K562 (cell line): ENCODE data around the gene MPIG6B. TPM values are rescaled to one million over a fixed set of nuclear protein-coding genes. Genes with fewer than 3 reads are reported as not detected.
A peak's percentile ranks its signal among the peaks of the same experiment; 100 is the strongest.

Source experiments
- BRD4 ChIP-seq: fragments of 200-600 bp; sonication (generic); IDR thresholded peaks from 2 replicates; pipeline ENCODE4 v1.6.1; 2017; ENCODE audit warnings: inconsistent platforms
- DPF2 ChIP-seq: fragments of 450-650 bp; IDR thresholded peaks from 2 replicates; pipeline ENCODE4 v1.6.1; 2016
- FOSL1 ChIP-seq: fragments of 200-800 bp; sonication (Bioruptor generic); conservative IDR thresholded peaks from 2 replicates; pipeline ENCODE4 v1.6.1; 2016; ENCODE audit warnings: missing genetic modification characterization, missing compliant biosample characterization
- FUS ChIP-seq: fragments of 200-400 bp; formaldehyde crosslinking; optimal IDR thresholded peaks from 2 replicates; pipeline ENCODE3; 2017; ENCODE audit warnings: low read depth, low read length
- GTF2E2 ChIP-seq: fragments of 200-800 bp; sonication (Bioruptor generic); IDR thresholded peaks from 2 replicates; pipeline ENCODE4 v1.6.1; 2016; ENCODE audit warnings: missing genetic modification characterization, missing compliant biosample characterization
- HLTF ChIP-seq: fragments of 450-650 bp; IDR thresholded peaks from 2 replicates; pipeline ENCODE4 v1.6.1; 2016
- MED1 ChIP-seq: sonication (generic); formaldehyde crosslinking; IDR thresholded peaks from 2 replicates; pipeline ENCODE4 v1.8.1; 2023; ENCODE audit warnings: missing genetic modification reagents, borderline replicate concordance
- MTA3 ChIP-seq: fragments of 450-650 bp; formaldehyde crosslinking; IDR thresholded peaks from 2 replicates; pipeline ENCODE4 v1.6.1; 2017; ENCODE audit warnings: mild to moderate bottlenecking, borderline replicate concordance
- NFIX ChIP-seq: fragments of 250-450 bp; sonication (Bioruptor Pico); IDR thresholded peaks from 2 replicates; pipeline ENCODE4 v1.4.0; 2020; ENCODE audit warnings: low read depth, mild to moderate bottlenecking, moderate library complexity
- NRF1 ChIP-seq, 2 experiments: fragments of 450-650 bp; IDR thresholded peaks in 1 of 2; conservative IDR thresholded peaks in 1 of 2; 2 replicates each; pipeline ENCODE4 v1.6.1; 2014; ENCODE audit warnings: mild to moderate bottlenecking in 2 of 2
- PPARD ChIP-seq: fragments of 250-450 bp; sonication (Bioruptor Pico); IDR thresholded peaks from 2 replicates; pipeline ENCODE4 v1.8.0; 2022; ENCODE audit warnings: inconsistent platforms, mild to moderate bottlenecking, moderate library complexity
- PTBP1 ChIP-seq: fragments of 200-400 bp; formaldehyde crosslinking; IDR thresholded peaks from 2 replicates; pipeline ENCODE4 v1.6.1; 2017; ENCODE audit warnings: low read depth, low read length
- PURB ChIP-seq: sonication (generic); formaldehyde crosslinking; IDR thresholded peaks from 2 replicates; pipeline ENCODE4 v1.9.0; 2021; ENCODE audit warnings: low read depth, mild to moderate bottlenecking, missing genetic modification reagents
- SFPQ ChIP-seq: fragments of 200-400 bp; formaldehyde crosslinking; IDR thresholded peaks from 2 replicates; pipeline ENCODE4 v1.6.1; 2017; ENCODE audit warnings: mild to moderate bottlenecking, low read depth, low read length, moderate library complexity
- SMARCC2 ChIP-seq: fragments of 450-650 bp; IDR thresholded peaks from 2 replicates; pipeline ENCODE4 v1.6.1; 2017; ENCODE audit warnings: antibody characterized with exemption, moderate library complexity, mild to moderate bottlenecking, low read depth
- XRCC4 ChIP-seq: IDR thresholded peaks from one replicate; pipeline ENCODE4 v1.6.1; 2011; ENCODE audit not compliant: insufficient read depth, insufficient read length; ENCODE audit errors: extremely low read depth
- ZNF143 ChIP-seq: sonication (generic); formaldehyde crosslinking; IDR thresholded peaks from 2 replicates; pipeline ENCODE4 v1.9.0; 2022; ENCODE audit warnings: mild to moderate bottlenecking, missing genetic modification reagents
- ZNF318 ChIP-seq, 2 experiments: fragments of 450-650 bp; IDR thresholded peaks; 2 replicates each; pipeline ENCODE4 v1.6.1; 2016; ENCODE audit warnings: mild to moderate bottlenecking in 2 of 2, borderline replicate concordance in 1 of 2, low read depth in 1 of 2, moderate library complexity in 1 of 2
- ZNF644 ChIP-seq: fragments of 200-800 bp; sonication (Bioruptor generic); IDR thresholded peaks from 2 replicates; pipeline ENCODE4 v1.6.1; 2016; ENCODE audit warnings: low read depth, missing genetic modification characterization, missing compliant biosample characterization
- ZNF77 ChIP-seq: fragments of 250-450 bp; sonication (Bioruptor Pico); IDR thresholded peaks from 2 replicates; pipeline ENCODE4 v1.5.0; 2020
- polyA plus RNA-seq, 8 experiments: library from polyadenylated mRNA; depleted of rRNA in 4 of 8; stranded (reverse) in 5 of 8; unstranded in 3 of 8; fragments of >200 nt; fragmentation: Nextera tagmentation in 2 of 8; fragmentation: Illumina TruSeq in 1 of 8; extraction: Ambion mirVana in 2 of 8; extraction: Trizol in 1 of 8; gene quantifications; 2 replicates each; pipeline versions ENCODE4 v1.2.1 to v1.2.3, GENCODE V29; 2011 to 2014; ENCODE audit warnings: inconsistent platforms in 1 of 8, missing spikeins in 1 of 8
- total RNA-seq, 7 experiments: library from RNA; depleted of rRNA in 6 of 7; stranded (reverse); fragments of >200 nt in 6 of 7; fragmentation: Illumina TruSeq in 2 of 7; extraction: Trizol in 2 of 7; gene quantifications; 2 replicates each; pipeline versions ENCODE4 v1.2.1 to v1.2.3, GENCODE V29; 2011 to 2021; ENCODE audit warnings: low replicate concordance in 1 of 7

The MPIG6B gene
- total and polyA plus RNA-seq, 9 of the 15 experiments (the other 6 are each of a cell fraction or from before 2014, with no cell fraction given): 0.11 to 1.2 (median 0.28) TPM; not detected in 1

- peak; percentile 56; the same call in 1 of the 2 replicates for TF ChIP-seq MTA3
- TF ChIP-seq ZNF644 (tag): no peak
- peak; percentile 48 to 62; a peak in 3 of 4 replicates for TF ChIP-seq NRF1 (conservative IDR thresholded peaks at IDR 0.05 in 1 of 2, IDR thresholded peaks at IDR 0.05 in 1 of 2)
- TF ChIP-seq ZNF318 (IDR thresholded peaks at IDR 0.05; ENCODE audit: borderline replicate concordance in 1 of 2, low read depth in 1 of 2): no peak
- no peak for TF ChIP-seq SFPQ
- no peak for TF ChIP-seq ZNF77 (CRISPR knock-in tag)
- no peak for TF ChIP-seq GTF2E2 (tag)
- TF ChIP-seq HLTF: no peak
- no peak for TF ChIP-seq PURB (CRISPR knock-in tag)
- no peak for TF ChIP-seq NFIX (CRISPR knock-in tag)
- peak; percentile 84 for TF ChIP-seq FOSL1
- TF ChIP-seq PPARD (CRISPR knock-in tag): no peak
- TF ChIP-seq PTBP1: no peak
- no peak for TF ChIP-seq XRCC4
- TF ChIP-seq FUS: no peak
- TF ChIP-seq MED1 (CRISPR knock-in tag): no peak
- TF ChIP-seq SMARCC2: no peak
- peak; percentile 43; the same call in 1 of the 2 replicates for TF ChIP-seq DPF2
- TF ChIP-seq BRD4: no peak
- no peak for TF ChIP-seq ZNF143 (CRISPR knock-in tag)
Observed at GRCh38 chr6:31750411-31751022, 27.3 kb downstream of the MPIG6B start (continued).
